Inflammatory macrophage treated with lipopolysaccharide for 1 hour (primary cell): ENCODE measurements around the gene PRCD.
A peak's percentile ranks its signal among the peaks of the same experiment; 100 is the strongest.
"Not testable (repeated sequence)": the region's sequence is repeated elsewhere in the genome, so short reads cannot be mapped to it uniquely, and the experiment has no call there.

Experiments used
- DNase-seq, 2 donors: peaks; one replicate each; pipeline ENCODE4 v3.0.0-alpha.2; 2020 to 2022

Gene PRCD

DNA sequence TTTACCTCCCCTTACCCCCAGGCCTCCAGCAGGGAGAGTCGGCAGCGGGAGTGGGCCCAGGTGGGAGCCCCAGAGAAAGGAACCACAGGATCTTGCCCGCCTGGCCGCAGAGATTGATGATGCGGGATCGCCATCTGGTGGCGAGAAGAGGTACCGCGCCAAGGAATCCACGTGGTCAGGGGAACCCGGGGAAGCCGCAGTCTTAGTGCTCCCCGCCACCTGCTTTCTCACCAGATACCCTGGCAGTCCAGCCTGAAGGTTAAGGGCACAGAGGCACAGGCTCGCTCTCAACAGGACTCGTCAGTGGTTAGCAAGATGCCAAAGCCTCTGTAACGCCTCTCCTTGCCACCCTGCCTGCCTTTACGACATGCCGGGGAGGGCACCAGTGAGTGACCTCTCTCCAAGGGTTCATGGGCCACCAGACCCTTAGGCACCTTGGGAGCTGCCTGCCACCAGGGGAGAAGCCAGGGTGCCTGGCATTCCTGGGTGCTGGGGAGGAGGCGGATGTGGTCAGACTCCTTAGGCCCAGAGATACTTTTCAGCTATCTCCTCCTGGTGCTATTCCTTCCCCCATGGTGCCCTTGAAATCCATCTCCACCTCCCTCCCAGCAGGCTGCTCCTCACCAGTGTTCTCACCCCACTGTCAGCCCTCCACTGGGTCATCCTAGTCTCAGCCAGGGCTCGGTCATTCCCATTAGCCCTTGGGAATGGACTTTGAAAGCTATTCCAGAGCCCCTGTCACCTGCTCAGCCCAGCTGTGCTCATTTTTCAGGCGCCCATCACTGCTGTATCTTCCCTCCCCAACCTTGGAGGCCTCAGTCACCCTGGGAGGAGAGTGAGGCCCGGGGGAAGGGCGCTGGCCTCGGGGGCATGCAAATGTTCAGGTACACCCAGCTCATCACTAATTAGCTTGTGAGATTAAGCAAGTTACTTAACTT, 33.2 kb upstream of the PRCD start:
- DNase-seq, result peak; percentile 51 to 95

DNA sequence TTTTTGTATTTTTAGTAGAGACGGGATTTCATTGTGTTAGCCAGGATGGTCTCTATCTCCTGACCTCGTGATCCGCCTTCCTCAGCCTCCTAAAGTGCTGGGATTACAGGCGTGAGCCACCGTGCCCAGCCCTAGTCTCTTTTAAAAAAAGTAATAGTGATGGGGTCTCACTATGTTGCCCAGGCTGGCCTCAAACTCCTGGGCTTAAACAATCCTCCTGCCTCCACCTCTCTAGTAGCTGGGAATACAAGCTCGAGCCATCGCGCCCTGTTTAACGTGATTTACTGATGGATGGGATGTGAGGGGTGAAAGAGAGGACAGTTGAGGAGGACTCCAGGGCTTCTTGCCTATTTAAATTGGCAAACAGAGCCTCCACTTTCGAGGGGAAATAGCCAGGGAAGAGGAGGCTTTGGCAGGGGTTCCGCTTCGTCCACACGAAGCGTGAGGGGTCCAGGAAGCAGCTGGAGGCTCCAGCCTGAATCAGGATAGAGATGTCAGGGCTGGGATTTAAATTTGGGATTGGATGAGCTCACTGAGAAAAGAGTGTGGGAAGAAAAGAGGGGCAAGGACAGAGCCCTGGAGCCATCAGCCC, 31.3 kb upstream of the PRCD start:
- DNase-seq, result not testable (repeated sequence)

DNA sequence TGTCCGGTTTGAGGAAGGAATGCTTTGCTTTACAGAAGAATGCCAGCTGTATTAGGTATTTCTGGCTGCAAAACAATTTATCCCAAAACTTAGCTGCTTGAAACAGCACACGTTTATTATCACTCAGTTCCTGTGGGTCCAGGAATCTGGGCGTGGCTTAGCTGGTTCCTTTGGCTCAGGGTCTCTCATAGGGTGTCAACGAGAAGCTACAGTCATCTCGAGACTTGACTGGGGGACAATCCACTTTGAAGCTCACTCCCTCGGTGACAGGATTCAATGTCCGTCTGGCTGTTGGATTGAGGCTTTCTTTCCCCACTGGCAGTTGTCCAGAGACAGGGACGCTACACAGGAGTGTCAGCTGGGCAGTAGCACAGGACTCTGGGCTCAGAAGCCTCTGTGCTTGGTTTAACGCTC, 29.0 kb upstream of the PRCD start:
- no peak for DNase-seq

DNA sequence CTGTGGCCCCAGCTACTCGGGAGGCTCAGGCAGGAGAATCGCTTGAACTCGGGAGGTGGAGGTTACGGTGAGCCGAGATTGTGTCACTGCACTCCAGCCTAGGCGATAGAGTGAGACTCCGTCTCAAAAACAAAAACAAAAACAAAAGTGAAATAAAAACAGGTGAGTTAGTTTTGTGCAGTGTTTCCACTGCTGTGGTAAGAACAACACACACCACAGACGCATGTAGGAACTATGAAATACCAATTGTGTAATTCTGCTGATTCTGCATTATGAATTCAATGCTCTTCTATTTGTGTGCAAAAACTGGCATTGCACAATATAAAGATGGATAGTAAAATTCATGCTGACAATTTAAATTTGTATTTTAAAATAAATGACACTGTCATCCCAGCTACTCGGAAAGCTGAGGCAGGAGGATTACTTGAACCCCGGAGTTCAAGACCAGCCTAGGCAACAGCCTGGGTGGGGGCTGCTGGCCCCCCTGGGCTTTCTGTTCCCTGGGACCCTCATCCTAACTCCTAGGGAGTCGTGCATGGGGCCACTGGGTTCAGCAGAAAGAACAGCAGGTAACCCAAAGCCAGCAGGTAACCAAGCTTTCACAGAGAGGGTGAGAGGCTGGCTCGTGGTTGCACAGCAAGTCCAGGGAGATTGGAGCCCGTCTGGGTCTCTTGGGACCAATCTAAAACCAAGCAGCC, 28.0 kb upstream of the PRCD start:
- DNase-seq, result peak; percentile 68

DNA sequence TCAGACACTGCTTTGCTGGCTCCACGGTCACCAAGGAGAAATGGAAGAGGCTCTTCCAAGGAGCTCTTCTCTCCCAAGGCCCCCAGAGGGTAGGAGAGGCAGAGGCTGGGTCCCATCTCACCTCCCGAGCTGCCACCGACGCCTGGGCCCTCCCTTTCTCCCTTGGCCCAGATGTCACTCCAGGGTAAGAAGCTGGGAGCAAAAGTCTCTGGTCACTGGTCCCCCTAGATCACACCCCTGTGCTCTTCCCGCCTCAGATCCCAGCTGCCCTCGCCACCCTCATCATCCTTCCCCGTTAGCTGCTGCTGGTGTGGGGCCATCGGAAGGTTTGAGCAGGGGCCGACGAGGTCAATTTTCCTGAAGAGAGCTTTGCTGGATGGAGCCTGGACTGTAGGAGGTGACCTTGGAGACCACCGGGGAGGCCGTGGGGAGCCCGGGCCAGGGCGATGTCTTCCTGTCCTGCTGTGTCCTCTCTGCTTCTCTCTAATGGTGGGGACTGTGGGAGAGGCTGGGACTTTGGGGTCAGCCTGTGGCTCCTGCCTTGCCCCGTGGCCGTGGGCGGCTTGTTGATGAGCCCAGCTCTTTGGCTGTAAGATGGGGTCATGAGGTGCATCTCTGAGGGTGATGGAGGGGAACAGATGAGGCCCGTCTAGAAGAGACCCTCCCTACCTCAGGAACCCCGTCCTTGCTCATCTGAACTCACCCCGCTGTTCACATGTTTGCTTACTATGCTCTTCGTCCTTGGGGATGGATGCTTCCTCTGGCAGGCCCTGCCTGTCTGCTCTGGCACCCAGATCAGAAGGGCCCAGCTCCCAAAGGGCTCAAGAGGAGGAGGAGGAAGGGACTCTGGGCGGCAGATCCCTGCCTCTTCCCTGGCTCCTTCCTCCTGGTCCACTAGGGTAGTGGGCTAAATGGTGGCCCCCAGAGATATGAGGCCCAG, 27.2 kb upstream of the PRCD start:
- DNase-seq, result no peak

DNA sequence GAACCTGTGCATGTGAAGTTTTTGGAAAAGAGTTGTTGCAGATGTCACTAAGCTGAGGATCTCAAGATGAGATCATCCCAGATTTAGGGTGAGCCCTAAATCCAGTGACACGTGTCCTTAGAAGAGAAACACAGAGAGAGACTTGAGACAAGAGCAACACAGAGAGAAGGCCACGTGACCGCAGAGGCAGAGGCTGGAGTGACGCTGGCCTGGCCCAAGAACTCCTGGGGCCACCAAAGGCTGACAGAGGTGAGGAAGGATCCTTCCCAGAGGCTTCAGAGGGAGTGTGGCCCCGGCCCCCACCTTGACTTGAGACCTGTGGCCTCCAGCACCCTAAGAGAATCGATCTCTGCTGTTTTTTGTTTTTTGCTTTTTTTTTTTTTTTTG, 26.5 kb upstream of the PRCD start:
- no peak for DNase-seq

DNA sequence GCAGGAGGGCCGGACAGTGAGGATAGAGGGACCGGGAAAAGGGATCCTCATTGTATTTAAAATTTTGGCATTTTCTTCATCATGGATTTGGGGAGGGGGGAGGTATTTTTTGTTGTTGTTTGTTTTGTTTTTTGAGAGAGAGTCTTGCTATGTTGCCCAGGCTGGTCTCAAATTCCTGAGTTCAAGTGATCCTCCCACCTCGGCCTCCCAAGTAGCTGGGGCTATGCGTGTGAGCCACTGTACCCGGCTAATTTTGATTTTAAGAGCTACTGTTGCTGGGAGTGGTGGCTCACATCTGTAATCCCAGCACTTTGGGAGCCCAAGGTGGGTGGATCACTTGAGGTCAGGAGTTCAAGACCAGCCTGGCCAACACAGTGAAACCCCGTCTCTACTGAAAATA, 25.5 kb upstream of the PRCD start:
- not testable (repeated sequence) for DNase-seq

DNA sequence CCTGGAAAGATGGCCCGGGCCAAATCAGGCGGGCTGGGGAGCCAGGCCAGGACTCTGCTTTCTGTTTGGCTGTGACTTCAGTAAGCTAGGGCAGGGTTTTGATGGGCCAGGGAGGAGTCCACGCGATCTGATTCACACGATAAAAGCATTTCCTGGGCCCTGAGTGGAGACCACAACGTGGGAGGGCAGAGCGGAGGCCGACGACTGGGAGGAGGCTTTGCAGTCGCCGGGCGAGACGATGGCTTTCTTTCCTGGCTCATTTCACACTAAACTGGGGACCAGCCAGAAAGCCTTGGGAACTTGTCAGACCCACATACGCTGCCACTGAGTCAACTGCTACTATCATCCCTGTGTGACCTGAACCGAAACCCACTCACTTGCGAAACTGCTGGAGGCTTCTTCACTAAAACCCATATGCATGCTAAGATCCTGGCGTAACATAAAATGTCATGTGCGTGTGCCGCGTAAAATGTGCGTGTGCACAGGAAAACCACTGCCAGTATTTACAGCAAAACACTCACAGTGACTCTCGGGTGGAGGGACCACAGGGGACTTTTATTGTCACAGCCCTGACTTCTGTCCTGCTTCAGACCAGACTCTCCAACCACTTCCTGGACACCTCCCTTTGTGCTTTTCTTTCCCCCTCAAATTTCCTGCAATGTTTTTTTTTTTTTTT, 24.4 kb upstream of the PRCD start:
- DNase-seq, result peak; percentile 91 to 100

DNA sequence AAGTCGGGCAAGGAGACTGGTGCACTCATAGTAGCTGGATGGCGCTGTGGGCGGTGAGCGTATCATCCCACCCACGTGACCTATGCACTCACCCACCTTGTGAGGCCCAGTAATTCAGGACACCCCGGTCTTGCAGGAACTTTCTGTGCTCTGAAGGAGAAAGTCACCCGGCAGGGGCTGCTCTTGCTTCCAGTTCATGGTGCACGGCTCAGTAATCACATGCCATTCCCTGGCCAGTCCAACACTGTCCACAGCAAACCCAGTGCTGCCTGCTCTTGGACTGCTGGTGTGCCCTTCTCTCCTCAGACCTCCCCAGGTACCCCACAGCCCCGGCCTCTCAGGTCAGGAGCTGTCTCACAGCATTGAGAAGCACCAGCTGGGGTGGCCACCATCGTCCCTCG, 22.2 kb upstream of the PRCD start:
- DNase-seq, result peak; percentile 86 to 99

DNA sequence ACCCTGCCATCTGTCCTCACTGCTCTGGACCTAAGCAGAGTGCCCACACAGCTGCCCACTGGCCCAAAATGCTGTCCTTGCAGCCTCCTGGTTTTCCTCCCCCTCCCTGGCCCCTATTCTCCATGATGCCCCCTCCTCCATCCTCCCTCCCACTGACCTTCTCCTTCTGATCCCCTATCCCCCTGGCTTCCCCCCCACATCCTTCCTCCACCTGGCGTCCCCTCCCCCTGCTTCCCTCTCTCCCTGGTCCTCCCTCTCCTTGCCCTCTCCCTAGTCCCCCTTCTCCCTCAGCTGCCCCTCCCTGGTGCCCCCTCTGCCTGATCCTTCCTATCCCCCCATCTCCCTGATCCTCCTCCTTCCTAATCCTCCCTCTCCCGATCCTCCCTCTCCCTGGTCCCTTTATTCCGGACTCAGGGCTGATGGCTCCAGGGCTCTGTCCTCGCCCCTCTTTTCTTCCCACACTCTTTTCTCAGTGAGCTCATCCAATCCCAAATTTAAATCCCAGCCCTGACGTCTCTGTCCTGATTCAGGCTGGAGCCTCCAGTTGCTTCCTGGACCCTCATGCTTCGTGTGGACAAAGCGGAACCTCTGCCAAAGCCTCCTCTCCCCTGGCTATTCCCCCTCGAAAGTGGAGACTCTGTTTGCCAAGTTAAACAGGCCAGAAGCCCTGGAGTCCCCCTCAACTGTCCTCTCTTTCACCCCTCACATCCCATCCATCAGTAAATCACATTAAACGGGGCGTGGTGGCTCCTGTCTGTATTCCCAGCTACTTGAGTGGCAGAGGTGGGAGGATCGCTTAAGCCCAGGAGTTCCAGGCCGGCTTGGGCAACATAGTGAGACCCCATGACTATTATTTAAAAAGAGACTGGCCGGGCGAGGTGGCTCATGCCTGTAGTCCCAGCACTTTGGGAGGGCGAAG, 20.5 kb upstream of the PRCD start:
- DNase-seq, result no peak

DNA sequence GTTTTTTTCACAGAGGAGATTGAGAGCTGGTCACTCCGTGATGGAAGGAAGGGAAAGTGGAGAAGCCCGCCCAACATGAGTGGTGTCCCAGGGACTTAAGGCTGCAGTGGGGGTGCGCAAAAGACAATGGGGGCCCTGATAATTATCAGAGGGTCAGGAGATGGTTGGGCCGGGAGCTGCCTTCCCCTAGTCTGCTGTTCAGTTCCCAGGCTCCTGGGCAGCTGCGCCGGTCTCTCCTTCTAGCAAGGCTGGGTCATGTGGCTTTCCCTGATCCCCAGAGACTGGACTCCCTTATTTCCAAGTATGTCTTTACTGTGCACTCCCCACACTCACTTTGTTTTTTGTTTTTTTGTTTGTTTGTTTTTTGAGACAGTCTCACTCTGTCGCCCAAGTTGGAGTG, 18.6 kb upstream of the PRCD start:
- no peak for DNase-seq

DNA sequence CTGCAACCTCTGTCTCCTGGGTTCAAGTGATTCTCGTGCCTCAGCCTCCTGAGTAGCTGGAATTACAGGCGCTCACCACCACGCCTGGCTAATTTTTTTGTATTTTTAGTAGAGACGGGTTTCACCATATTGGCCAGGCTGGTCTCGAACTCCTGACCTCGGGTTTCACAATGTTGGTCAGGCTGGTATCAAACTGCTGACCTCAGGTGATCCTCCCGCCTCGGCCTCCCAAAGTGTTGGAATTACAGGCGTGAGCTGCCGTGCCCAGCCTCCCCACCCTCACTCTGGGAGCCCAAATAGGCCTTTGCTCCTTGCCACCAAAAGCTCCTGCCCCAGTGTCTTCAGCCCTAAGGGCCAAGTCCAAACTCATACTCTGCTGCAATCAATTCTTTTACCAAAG, 18.2 kb upstream of the PRCD start:
- DNase-seq, result not testable (repeated sequence)

DNA sequence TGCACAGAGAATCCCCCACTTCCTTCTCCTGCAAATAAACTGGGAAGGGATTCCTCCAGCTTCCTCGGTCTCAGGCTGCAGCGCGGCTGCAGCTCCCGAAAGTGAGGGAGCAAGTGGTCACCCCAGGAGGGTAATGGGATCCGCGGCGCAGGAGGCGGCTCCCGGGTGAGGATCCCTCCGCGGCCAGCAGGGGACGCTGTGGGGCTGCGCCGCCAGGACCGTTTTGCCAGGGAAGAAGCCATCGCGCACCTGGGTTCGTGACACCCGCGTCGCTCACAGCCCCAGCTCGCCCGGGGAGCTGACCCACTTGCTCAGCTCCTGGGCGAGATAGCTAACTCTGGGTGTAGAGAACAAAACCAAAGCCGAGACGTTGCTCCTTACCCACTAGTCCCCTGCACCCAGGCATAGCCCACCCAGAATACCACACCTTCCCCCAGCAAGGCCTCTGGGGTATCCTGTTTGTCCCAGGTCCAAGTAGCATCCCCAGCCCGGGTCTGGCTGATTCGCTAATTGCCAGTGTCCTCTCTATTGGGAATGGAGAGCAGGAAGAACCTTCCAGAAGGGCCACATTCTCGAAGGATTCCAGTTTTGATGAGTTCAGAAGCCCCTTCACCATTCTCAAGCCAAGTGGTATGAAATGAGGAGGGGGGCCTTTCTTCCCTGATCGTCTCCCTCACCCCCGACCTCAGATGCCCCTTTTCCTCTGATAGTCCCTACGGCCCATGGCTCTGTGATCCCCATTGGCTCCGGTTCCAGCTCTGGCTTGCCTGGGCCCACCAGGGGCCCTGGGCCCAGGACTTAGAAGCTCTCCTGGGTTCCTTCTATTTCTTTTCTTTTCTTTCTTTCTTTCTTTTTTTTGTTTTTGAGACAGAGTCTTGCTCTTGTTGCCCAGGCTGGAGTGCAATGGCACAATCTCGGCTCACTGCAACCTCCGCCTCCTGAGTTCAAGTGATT, 16.5 kb upstream of the PRCD start:
- peak; percentile 37 to 84 for DNase-seq

DNA sequence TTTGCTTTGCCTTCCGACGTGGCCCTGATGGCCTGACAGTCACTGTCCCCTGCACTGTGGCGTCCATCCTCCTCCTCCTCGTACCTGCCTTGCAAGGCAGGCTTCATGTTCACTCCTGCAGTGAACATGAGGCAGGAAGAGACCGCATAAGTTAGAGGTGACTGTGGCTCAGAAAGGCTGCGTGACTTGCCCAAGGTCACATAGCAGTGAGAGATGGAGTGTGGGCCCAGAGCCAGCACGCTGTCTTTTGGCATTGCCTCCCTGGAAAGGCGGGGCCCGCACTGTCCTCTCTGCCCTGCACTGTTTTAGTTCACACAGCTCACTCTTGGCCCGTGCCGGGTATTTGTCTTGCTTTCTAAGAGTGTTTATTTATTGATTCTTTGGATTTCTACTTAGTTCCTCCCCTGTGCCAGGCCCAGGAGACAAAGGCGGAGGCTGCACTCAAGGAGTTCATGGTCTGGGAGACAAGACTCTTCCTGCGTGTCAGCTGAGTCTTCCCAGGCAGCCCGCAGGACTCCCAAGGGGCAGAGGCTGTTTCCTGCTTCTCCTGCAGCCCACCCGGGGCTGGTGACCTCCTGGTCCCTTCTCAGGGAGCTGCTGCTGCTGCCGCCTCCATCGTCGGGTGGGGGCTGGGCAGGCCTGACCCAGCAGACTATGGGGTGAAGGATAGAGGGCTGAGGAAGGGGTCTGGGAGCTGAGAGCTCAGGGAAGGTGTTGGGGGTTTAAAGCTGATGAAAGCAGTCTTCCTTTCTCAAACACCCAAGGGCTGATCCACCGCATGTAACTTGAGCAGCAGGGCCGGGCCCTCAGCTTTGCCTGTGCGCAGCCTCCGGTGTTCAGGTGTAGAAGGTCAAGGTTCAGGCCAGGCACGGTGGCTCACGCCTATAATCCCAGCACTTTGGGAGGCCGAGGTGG, 15.0 kb upstream of the PRCD start:
- no peak for DNase-seq

DNA sequence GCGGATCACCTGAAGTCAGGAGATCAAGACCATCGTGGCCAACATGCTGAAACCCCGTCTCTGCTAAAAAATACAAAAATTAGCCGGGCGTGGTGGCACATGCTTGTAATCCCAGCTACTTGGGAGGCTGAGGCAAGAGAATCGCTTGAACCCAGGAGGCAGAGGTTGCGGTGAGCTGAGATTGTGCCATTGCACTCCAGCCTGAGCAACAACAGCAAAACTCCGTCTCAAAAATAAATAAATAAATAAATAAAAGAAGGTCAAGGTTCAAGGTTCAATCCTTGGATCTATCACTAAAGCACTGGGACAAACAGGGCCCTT, 14.4 kb upstream of the PRCD start:
- DNase-seq, result not testable (repeated sequence)

DNA sequence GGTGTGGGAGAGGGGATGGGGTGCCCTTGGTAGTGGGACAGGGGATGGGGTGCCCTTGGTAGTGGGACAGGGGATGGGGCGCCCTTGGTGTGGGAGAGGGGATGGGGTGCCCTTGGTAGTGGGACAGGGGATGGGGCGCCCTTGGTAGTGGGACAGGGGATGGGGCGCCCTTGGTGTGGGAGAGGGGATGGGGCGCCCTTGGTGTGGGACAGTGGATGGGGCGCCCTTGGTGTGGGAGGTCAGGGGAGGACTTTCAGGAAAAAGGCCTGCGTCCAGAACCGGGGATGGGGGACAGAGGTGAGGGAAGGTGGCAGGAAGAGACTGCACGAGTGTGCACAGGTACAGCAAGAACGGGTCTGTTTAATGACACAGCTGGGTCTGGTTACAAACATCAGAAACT, 12.8 kb upstream of the PRCD start:
- not testable (repeated sequence) for DNase-seq

DNA sequence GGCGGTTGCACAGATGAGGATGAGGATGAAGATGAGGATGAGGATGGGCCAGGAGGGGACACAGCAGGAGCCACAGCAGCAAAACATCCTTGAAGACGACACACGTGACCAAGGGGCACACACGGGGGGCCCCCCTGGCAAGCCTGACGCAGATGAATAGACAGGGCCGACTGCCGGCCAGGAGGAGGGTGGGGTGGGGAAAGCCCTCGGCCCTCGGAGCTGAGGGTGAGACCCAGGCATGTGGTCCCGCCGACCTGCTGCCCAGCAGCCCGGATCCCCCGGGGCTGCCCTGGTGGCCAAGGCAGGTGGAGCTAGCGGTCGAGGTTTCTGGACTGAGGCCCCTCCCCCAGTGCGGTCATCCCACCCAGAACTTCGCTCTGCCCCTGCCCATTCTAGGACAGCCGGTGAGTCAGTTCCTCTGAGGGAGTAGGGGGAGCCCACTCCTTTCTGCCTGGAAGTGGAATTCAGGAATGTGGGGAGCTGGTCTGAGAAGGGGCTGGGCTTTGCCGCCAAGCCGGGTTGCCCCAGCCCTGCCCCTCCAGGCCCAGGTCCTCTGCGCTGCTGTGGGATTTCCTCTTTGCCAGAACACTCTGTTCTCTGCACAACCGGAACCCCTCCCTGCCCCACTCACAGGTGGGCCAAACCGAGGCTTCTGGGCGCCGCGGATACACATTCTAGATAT, 12.3 kb upstream of the PRCD start:
- DNase-seq, result peak in 1 of 2 donors; percentile 31

DNA sequence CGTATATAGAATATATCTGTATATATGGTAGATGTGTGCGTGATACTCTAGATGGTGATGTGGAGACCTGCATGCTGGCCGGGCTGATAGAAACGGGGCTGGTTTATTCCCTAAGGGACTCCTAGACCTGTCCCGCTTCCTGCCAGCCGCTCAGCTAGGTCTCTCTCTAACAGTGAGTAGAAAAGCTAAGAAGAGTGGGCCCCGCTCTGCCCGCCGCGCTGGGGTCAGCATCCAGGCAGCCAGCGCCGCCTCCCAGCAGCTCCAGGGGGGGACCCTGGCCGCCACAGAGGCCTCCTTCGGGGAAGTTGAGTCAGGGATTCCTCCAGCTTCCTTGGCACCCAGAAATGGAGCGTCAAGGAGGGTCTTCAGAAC, 11.7 kb upstream of the PRCD start:
- DNase-seq, result no peak
